GM21529 (cell line): ENCODE data around the gene EIF4G2.
A peak's percentile ranks its signal among the peaks of the same experiment; 100 is the strongest.
"Not testable (repeated sequence)": the region's sequence is repeated elsewhere in the genome, so short reads cannot be mapped to it uniquely, and the experiment has no call there.

Experiments used
- ATAC-seq: cut with Tn5 transposase; IDR thresholded peaks from one replicate; pipeline ENCODE4 v1.9.1; 2021; ENCODE audit not compliant: unreplicated experiment

Gene EIF4G2

GRCh38 chr11:10808553-10809372, at the start of gene EIF4G2:
Gene EIF4G2 (minus strand): TSS chr11:10808926.
- ATAC-seq, result peak; percentile 94

- ATAC-seq, result peak; percentile 90
Observed at GRCh38 chr11:10857709-10858438, 49.1 kb upstream of the EIF4G2 start, which contains the start of gene ZBED5. Gene ZBED5 (minus strand): TSS chr11:10858053. CDS start chr11:10854945, 3,108 bp downstream.

GRCh38 chr11:10857459-10857708, 48.7 kb upstream of the EIF4G2 start:
- peak; percentile 15 for ATAC-seq

GRCh38 chr11:10856689-10857458, 48.1 kb upstream of the EIF4G2 start:
- peak; percentile 5 for ATAC-seq

- no peak for ATAC-seq
Observed at GRCh38 chr11:10855295-10855694, 46.6 kb upstream of the EIF4G2 start.

GRCh38 chr11:10847960-10848860, 39.5 kb upstream of the EIF4G2 start:
- ATAC-seq, result no peak

- ATAC-seq, result no peak
Observed at GRCh38 chr11:10846660-10847059, 37.9 kb upstream of the EIF4G2 start.

GRCh38 chr11:10845589-10845988, 36.9 kb upstream of the EIF4G2 start:
- no peak for ATAC-seq

GRCh38 chr11:10844796-10845195, 36.1 kb upstream of the EIF4G2 start:
- no peak for ATAC-seq

GRCh38 chr11:10844356-10844755, 35.6 kb upstream of the EIF4G2 start:
- no peak for ATAC-seq

- no peak for ATAC-seq
Observed at GRCh38 chr11:10838881-10839280, 30.2 kb upstream of the EIF4G2 start.

- ATAC-seq, result no peak
Observed at GRCh38 chr11:10838083-10838482, 29.4 kb upstream of the EIF4G2 start.

GRCh38 chr11:10836884-10837283, 28.2 kb upstream of the EIF4G2 start:
- not testable (repeated sequence) for ATAC-seq

- no peak for ATAC-seq
Observed at GRCh38 chr11:10829139-10829538, 20.4 kb upstream of the EIF4G2 start.

GRCh38 chr11:10828402-10828801, 19.7 kb upstream of the EIF4G2 start:
- no peak for ATAC-seq

GRCh38 chr11:10824888-10825287, 16.2 kb upstream of the EIF4G2 start:
- ATAC-seq, result peak; percentile 91

GRCh38 chr11:10823152-10823579, 14.4 kb upstream of the EIF4G2 start:
- no peak for ATAC-seq

GRCh38 chr11:10822491-10822890, 13.8 kb upstream of the EIF4G2 start:
- not testable (repeated sequence) for ATAC-seq

- no peak for ATAC-seq
Observed at GRCh38 chr11:10818594-10818993, 9.9 kb upstream of the EIF4G2 start.

- ATAC-seq, result no peak
Observed at GRCh38 chr11:10813945-10814344, 5.2 kb upstream of the EIF4G2 start.
